ENCODE results near the gene SLC9B1. TPM values are rescaled to one million over a fixed set of nuclear protein-coding genes. Genes with fewer than 3 reads are reported as not detected.
"Not testable (repeated sequence)": the region's sequence is repeated elsewhere in the genome, so short reads cannot be mapped to it uniquely, and the experiment has no call there.

The SLC9B1 gene
- total RNA-seq, 1 donor from 2014 or later, result 0.21 TPM

DNA sequence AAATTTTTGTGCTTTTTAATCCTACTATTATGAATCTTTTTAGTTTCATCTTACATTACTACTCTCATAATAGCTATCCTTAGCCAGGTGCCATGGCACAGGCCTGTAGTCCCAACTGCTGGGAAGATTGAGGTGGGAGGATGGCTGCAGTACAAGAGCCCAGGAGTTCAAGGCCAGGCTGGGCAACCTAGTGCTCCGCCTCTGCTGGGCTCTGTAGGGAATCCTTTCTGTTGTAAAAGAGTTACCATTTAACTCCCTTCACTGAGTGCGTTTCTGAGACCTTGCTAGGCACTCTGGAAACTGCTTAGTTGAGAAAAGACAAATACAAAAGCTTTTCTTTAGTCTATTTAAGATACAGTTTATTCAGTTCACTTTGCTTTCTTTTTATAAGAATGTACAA, 130.9 kb downstream of the SLC9B1 start:
- H3K36me3 ChIP-seq (ENCODE audit: control insufficient read depth, insufficient read depth, low read length); H3K4me3 ChIP-seq (ENCODE audit: low read depth, low read length): not testable (repeated sequence)

GRCh38 chr4:102883278-102883677, 136.2 kb downstream of the SLC9B1 start:
- no peak overlapping the region for H3K4me3 ChIP-seq (ENCODE audit: low read depth, low read length)
- no peaks in the 10 kb centered on the region for H3K36me3 ChIP-seq (ENCODE audit: control insufficient read depth, insufficient read depth, low read length)
- no peak for DNase-seq (ENCODE audit: low read depth)
- TF ChIP-seq CTCF (IDR thresholded peaks at IDR 0.05; ENCODE audit: insufficient read depth, low read length, poor library complexity, severe bottlenecking), result no peak
- H3K27me3 ChIP-seq (ENCODE audit: control insufficient read depth, insufficient read depth, low read length), result no peaks in the 10 kb centered on the region

More for the DNA sequence above, 130.9 kb downstream of the SLC9B1 start:
- not testable (repeated sequence) for DNase-seq (ENCODE audit: low read depth); H3K27me3 ChIP-seq (ENCODE audit: control insufficient read depth, insufficient read depth, low read length)

- Histone ChIP-seq H3K27me3 (ENCODE audit: control insufficient read depth, insufficient read depth, low read length) (no peaks in the 10 kb centered on the region), H3K4me3 (ENCODE audit: low read depth, low read length) (no peak overlapping the region), H3K36me3 (ENCODE audit: control insufficient read depth, insufficient read depth, low read length) (no peaks in the 10 kb centered on the region)
- no peak for TF ChIP-seq CTCF (IDR thresholded peaks at IDR 0.05; ENCODE audit: insufficient read depth, low read length, poor library complexity, severe bottlenecking)
- no peak for DNase-seq (ENCODE audit: low read depth)
Measured at GRCh38 chr4:102881343-102881742, 138.2 kb downstream of the SLC9B1 start.

DNA sequence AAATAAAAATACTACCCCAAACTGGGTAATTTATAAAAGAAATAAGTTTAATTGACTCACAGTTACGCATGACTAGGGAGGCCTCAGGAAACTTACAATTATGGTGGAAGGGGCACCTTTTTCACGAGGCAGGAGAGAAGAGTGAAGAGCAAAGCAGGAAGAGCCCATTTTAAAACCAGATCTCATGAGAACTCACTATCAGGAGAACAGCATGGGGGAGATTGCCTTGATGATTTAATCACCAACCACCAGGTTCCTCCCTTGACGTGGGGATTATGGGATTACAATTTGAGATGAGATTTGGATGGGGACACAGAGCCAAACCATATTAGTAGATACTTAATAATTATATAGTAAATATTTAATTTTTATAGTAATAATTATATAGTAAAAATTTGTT, 140.6 kb downstream of the SLC9B1 start:
- H3K4me3 ChIP-seq (ENCODE audit: low read depth, low read length), result no peak overlapping the region
- no peak for TF ChIP-seq CTCF (IDR thresholded peaks at IDR 0.05; ENCODE audit: insufficient read depth, low read length, poor library complexity, severe bottlenecking)
- no peaks in the 10 kb centered on the region for H3K36me3 ChIP-seq (ENCODE audit: control insufficient read depth, insufficient read depth, low read length)
- no peaks in the 10 kb centered on the region for H3K27me3 ChIP-seq (ENCODE audit: control insufficient read depth, insufficient read depth, low read length)
- no peak for DNase-seq (ENCODE audit: low read depth)

DNA sequence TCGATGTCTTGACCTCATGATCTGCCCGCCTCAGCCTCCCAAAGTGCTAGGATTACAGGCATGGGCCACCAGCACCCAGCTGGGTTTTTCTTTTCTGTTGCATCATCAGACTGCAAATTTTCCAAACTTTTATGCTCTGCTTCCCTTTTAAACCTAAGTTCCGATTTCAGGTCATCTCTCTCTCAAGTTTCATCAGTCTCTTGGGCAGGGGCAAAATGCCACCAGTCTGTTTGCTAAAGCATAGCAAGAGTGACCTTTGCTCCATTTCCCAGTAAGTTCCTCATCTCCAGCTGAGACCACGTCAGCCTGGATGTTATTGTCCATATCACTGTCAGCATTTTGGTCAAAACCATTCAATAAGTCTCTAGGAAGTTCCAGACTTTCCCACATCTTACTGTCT, 141.2 kb downstream of the SLC9B1 start:
- DNase-seq (ENCODE audit: low read depth); H3K4me3 ChIP-seq (ENCODE audit: low read depth, low read length); H3K27me3 ChIP-seq (ENCODE audit: control insufficient read depth, insufficient read depth, low read length); H3K36me3 ChIP-seq (ENCODE audit: control insufficient read depth, insufficient read depth, low read length): not testable (repeated sequence)

- not testable (repeated sequence) for H3K27me3 ChIP-seq (ENCODE audit: control insufficient read depth, insufficient read depth, low read length); H3K36me3 ChIP-seq (ENCODE audit: control insufficient read depth, insufficient read depth, low read length); H3K4me3 ChIP-seq (ENCODE audit: low read depth, low read length); DNase-seq (ENCODE audit: low read depth)
Measured at GRCh38 chr4:102877477-102878106, 141.9 kb downstream of the SLC9B1 start.

- no peak for DNase-seq (ENCODE audit: low read depth)
- Histone ChIP-seq H3K27me3 (ENCODE audit: control insufficient read depth, insufficient read depth, low read length) (no peaks in the 10 kb centered on the region), H3K4me3 (ENCODE audit: low read depth, low read length) (no peak overlapping the region), H3K36me3 (ENCODE audit: control insufficient read depth, insufficient read depth, low read length) (no peaks in the 10 kb centered on the region)
- no peak for TF ChIP-seq CTCF (IDR thresholded peaks at IDR 0.05; ENCODE audit: insufficient read depth, low read length, poor library complexity, severe bottlenecking)
Measured at GRCh38 chr4:102871772-102872171, 147.7 kb downstream of the SLC9B1 start.
